ENCODE results near the gene ESPN.

DNA sequence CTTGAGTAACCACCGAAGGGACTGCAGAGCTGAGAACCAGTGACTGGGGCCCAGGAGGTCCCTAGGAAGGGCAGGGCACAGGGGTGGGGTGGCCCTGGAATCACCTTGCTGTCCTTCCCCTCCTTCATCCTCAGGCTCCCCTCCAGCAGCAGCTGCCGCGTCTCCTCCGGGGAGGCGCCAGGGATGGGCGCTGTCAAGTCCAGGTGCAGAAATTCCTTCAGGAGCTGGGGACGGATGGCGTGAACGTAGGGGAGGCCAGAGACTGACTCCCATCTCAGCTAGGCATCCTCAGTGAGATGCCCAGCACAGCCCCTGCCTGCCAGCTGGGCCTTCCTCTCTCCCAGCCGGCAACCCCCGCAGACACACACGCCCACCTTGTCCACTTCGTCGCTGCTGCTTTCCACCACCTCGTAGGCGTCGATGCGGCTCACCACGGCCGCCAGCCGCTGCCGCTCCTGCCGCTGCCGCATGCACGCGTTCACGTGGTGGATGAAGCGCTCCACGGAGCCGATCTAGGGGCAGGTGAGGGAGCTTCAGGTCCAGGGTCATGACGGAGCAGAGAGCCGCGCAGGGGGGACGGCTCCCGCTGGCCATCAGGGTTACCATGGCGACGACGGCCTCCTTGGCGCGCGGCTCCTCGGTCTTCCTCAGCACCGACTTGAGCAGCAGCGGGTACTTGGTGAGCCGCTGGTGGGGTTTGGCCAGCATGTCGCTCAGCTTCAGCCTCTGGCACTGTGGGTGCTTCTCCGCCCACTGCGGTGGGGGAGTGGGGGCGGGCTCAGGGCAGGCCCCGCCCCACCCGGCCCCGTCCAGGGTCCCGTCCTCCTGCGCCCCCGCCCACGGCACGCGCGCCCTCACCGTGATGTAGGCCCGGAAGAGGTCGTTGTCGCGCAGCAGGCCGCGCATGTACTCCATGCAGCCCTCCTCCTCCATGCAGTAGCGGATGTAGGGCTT is 45.8 kb downstream of the ESPN start:
- TF ChIP-seq, protein P1, sequence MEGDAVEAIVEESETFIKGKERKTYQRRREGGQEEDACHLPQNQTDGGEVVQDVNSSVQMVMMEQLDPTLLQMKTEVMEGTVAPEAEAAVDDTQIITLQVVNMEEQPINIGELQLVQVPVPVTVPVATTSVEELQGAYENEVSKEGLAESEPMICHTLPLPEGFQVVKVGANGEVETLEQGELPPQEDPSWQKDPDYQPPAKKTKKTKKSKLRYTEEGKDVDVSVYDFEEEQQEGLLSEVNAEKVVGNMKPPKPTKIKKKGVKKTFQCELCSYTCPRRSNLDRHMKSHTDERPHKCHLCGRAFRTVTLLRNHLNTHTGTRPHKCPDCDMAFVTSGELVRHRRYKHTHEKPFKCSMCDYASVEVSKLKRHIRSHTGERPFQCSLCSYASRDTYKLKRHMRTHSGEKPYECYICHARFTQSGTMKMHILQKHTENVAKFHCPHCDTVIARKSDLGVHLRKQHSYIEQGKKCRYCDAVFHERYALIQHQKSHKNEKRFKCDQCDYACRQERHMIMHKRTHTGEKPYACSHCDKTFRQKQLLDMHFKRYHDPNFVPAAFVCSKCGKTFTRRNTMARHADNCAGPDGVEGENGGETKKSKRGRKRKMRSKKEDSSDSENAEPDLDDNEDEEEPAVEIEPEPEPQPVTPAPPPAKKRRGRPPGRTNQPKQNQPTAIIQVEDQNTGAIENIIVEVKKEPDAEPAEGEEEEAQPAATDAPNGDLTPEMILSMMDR (IDR thresholded peaks at IDR 0.05), result no peak
- TF ChIP-seq EP300 (IDR thresholded peaks at IDR 0.05; ENCODE audit: low read depth), result no peak

All from transverse colon (tissue), 3 donors.